DMS114 treated with DMSO at 0.1 percent for 48 hours (cell line): Measurements from ENCODE around the gene CHD1L.
A peak's percentile ranks its signal among the peaks of the same experiment; 100 is the strongest.
"Not testable (repeated sequence)": the region's sequence is repeated elsewhere in the genome, so short reads cannot be mapped to it uniquely, and the experiment has no call there.

Experiments used
- DNase-seq: peaks from one replicate; lab custom pipeline; 2025; ENCODE audit not compliant: unreplicated experiment; lab: John Stamatoyannopoulos, UW

The CHD1L gene

GRCh38 chr1:147242449-147243227, at the start of gene CHD1L:
TSS of gene CHD1L (plus strand) at chr1:147242684. CDS start at chr1:147242704, 20 bp downstream.
- DNase-seq, result peak; percentile 95

- not testable (repeated sequence) for DNase-seq
These were observed 45.2 kb upstream of the CHD1L start for GRCh38 chr1:147197324-147197723.

GRCh38 chr1:147201276-147201675, 41.2 kb upstream of the CHD1L start:
- DNase-seq, result no peak

- no peak for DNase-seq
These were observed 40.7 kb upstream of the CHD1L start for GRCh38 chr1:147201786-147202185.

GRCh38 chr1:147202576-147202975, 39.9 kb upstream of the CHD1L start:
- DNase-seq, result no peak

- DNase-seq, result no peak
These were observed 38.4 kb upstream of the CHD1L start for GRCh38 chr1:147204080-147204479.

- DNase-seq, result no peak
These were observed 35.3 kb upstream of the CHD1L start for GRCh38 chr1:147207192-147207591.

GRCh38 chr1:147208619-147209018, 33.9 kb upstream of the CHD1L start:
- DNase-seq, result no peak

GRCh38 chr1:147209825-147210821, 32.4 kb upstream of the CHD1L start:
- DNase-seq, result no peak

GRCh38 chr1:147210987-147211386, 31.5 kb upstream of the CHD1L start:
- no peak for DNase-seq

- DNase-seq, result no peak
These were observed 30.9 kb upstream of the CHD1L start for GRCh38 chr1:147211577-147211976.

GRCh38 chr1:147213271-147213670, 29.2 kb upstream of the CHD1L start:
- DNase-seq, result no peak

GRCh38 chr1:147214325-147214724, 28.2 kb upstream of the CHD1L start:
- no peak for DNase-seq

- no peak for DNase-seq
These were observed 27.5 kb upstream of the CHD1L start for GRCh38 chr1:147214842-147215539.

- DNase-seq, result no peak
These were observed 27.0 kb upstream of the CHD1L start for GRCh38 chr1:147215540-147215916.

GRCh38 chr1:147216124-147216523, 26.4 kb upstream of the CHD1L start:
- DNase-seq, result no peak

GRCh38 chr1:147217141-147217540, 25.3 kb upstream of the CHD1L start:
- DNase-seq, result no peak

GRCh38 chr1:147218606-147219005, 23.9 kb upstream of the CHD1L start:
- DNase-seq, result no peak

GRCh38 chr1:147223740-147224615, 18.5 kb upstream of the CHD1L start:
- DNase-seq, result no peak

- DNase-seq, result peak; percentile 75
These were observed 17.2 kb upstream of the CHD1L start, which contains the start of gene FMO5 for GRCh38 chr1:147225193-147225730. TSS of gene FMO5 (minus strand) at chr1:147225339. CDS start at chr1:147225029, 310 bp downstream.
